HCT116 (cell line): ENCODE data around the gene TTC6. TPM values are rescaled to one million over a fixed set of nuclear protein-coding genes. Genes with fewer than 3 reads are reported as not detected.

Experiments
- ATAC-seq: fragments of 200-7000 bp; cut with Tn5 transposase; 2 replicates; pipeline ENCODE4 v1.9.1; 2020; ENCODE audit warnings: mild to moderate bottlenecking, moderate library complexity
- BruUV-seq: library from RNA; stranded (reverse); fragments of 400-500 nt; replicated peaks from 2 replicates; lab custom pipeline; 2021; lab: Mats Ljungman, UMichigan
- CTCF ChIA-PET: fragments of 300-600 bp; sonication (Branson Sonifier 250); formaldehyde crosslinking; loops from one replicate; lab custom pipeline; 2021; ENCODE audit warnings: antibody characterized with exemption; lab: Charles Lee
- POLR2A ChIA-PET: fragments of 300-600, 350-600 bp; sonication (Branson Sonifier 250); formaldehyde crosslinking; loops from one replicate; lab custom pipeline; 2021; ENCODE audit warnings: antibody characterized with exemption; lab: Charles Lee
- RAD21 ChIA-PET, 2 experiments: fragments of 300-600 bp; sonication (Branson Sonifier 250); formaldehyde crosslinking; loops; one replicate each; lab custom pipeline; 2023; ENCODE audit warnings: low total read pairs in 2 of 2; ENCODE audit not compliant: uncharacterized antibody in 2 of 2, unreplicated experiment in 2 of 2, low non-redundant PET in 1 of 2; lab: Charles Lee
- DNase-seq: peaks from one replicate; pipeline ENCODE4 v3.0.0-alpha.2; 2010; ENCODE audit warnings: low read depth, low spot score
- H2AFZ ChIP-seq: fragments of 200-600 bp; shearing (Covaris generic), sonication (generic); 2 replicates; pipeline ENCODE4 v1.6.1; 2017; ENCODE audit warnings: low read depth, mixed run types, mixed read lengths, antibody characterized with exemption, low read length; ENCODE audit not compliant: poor library complexity, severe bottlenecking
- H3K27ac ChIP-seq: 2 replicates; pipeline ENCODE4 v1.5.1; 2012; ENCODE audit warnings: low read depth, low read length
- H3K27me3 ChIP-seq: fragments of 200-600 bp; sonication (generic); 2 replicates; pipeline ENCODE4 v1.6.1; 2016; ENCODE audit warnings: mixed run types, low read length, mixed read lengths; ENCODE audit not compliant: insufficient read depth
- H3K36me3 ChIP-seq, 2 experiments: fragments of 200-500 bp in 1 of 2; fragments of 200-600 bp in 1 of 2; sonication (Bioruptor generic) in 1 of 2; sonication (generic) in 1 of 2; 2 replicates each; pipeline versions ENCODE4 v1.5.1 to v1.6.1; 2014 to 2016; ENCODE audit warnings: low read length in 2 of 2, inconsistent platforms in 1 of 2, mixed read lengths in 1 of 2, mixed run types in 1 of 2; ENCODE audit not compliant: insufficient read depth in 2 of 2, control insufficient read depth in 1 of 2
- H3K4me1 ChIP-seq, 2 experiments: fragments of 200-600 bp in 1 of 2; sonication (generic) in 1 of 2; 2 replicates each; pipeline versions ENCODE4 v1.5.1 to v1.6.1; 2012 to 2017; ENCODE audit warnings: low read length in 2 of 2, inconsistent platforms in 1 of 2, mild to moderate bottlenecking in 1 of 2, mixed read lengths in 1 of 2, mixed run types in 1 of 2, moderate library complexity in 1 of 2; ENCODE audit not compliant: insufficient read depth in 2 of 2, control insufficient read depth in 1 of 2
- H3K4me2 ChIP-seq: fragments of 200-600 bp; sonication (generic); 2 replicates; pipeline ENCODE4 v1.6.1; 2017; ENCODE audit warnings: mixed run types, low read length, mixed read lengths
- H3K4me3 ChIP-seq, 2 experiments: fragments of 200-600 bp in 1 of 2; sonication (generic) in 1 of 2; replicated peaks in 1 of 2; 2 replicates each; pipeline ENCODE4 v1.5.1; 2011 to 2016; ENCODE audit warnings: low read length in 2 of 2, control low read depth in 1 of 2, low read depth in 1 of 2, mild to moderate bottlenecking in 1 of 2, mixed read lengths in 1 of 2, mixed run types in 1 of 2
- H3K79me2 ChIP-seq: fragments of 200-600 bp; sonication (generic); 2 replicates; pipeline ENCODE4 v1.6.1; 2017; ENCODE audit warnings: mild to moderate bottlenecking, mixed run types, low read length, moderate library complexity, mixed read lengths; ENCODE audit not compliant: insufficient read depth
- H3K9ac ChIP-seq: fragments of 200-600 bp; sonication (generic); 2 replicates; pipeline ENCODE4 v1.6.1; 2016; ENCODE audit warnings: low read length, mixed read lengths
- H3K9me2 ChIP-seq: fragments of 200-600 bp; sonication (generic), shearing (Covaris generic); 2 replicates; pipeline ENCODE4 v1.6.1; 2017; ENCODE audit warnings: mixed run types, mild to moderate bottlenecking, moderate library complexity; ENCODE audit not compliant: insufficient read depth
- H3K9me3 ChIP-seq, 2 experiments: fragments of 200-500 bp in 1 of 2; fragments of 200-600 bp in 1 of 2; sonication (Bioruptor generic) in 1 of 2; sonication (generic) in 1 of 2; 2 replicates each; pipeline ENCODE4 v1.6.1; 2014 to 2017; ENCODE audit warnings: low read length in 2 of 2, mixed read lengths in 2 of 2, inconsistent platforms in 1 of 2, low read depth in 1 of 2, mild to moderate bottlenecking in 1 of 2, mixed run types in 1 of 2, moderate library complexity in 1 of 2; ENCODE audit not compliant: control insufficient read depth in 1 of 2, insufficient read depth in 1 of 2
- H4K20me1 ChIP-seq: fragments of 200-600 bp; sonication (generic), shearing (Covaris generic); 2 replicates; pipeline ENCODE4 v1.6.1; 2017; ENCODE audit warnings: mixed run types, mild to moderate bottlenecking, moderate library complexity; ENCODE audit not compliant: insufficient read depth
- CBX3 ChIP-seq: IDR thresholded peaks from 2 replicates; pipeline ENCODE4 v1.6.1; 2012; ENCODE audit warnings: low read depth
- CEBPB ChIP-seq: IDR thresholded peaks from 2 replicates; pipeline ENCODE4 v1.6.1; 2012; ENCODE audit warnings: low read depth
- EGR1 ChIP-seq: IDR thresholded peaks from 2 replicates; pipeline ENCODE4 v1.6.1; 2012; ENCODE audit warnings: low read depth
- ELF1 ChIP-seq: IDR thresholded peaks from 2 replicates; pipeline ENCODE4 v1.6.1; 2012; ENCODE audit warnings: low read depth, borderline replicate concordance
- EZH2 ChIP-seq: fragments of 200-600 bp; sonication (generic); IDR thresholded peaks from 2 replicates; pipeline ENCODE4 v1.6.1; 2017; ENCODE audit warnings: antibody characterized with exemption, mixed run types
- EZH2phosphoT487 ChIP-seq: fragments of 200-600 bp; IDR thresholded peaks from 2 replicates; pipeline ENCODE4 v1.6.1; 2018; ENCODE audit warnings: antibody characterized with exemption, borderline replicate concordance
- FOSL1 ChIP-seq: IDR thresholded peaks from 2 replicates; pipeline ENCODE4 v1.6.1; 2012; ENCODE audit warnings: low read depth
- JUND ChIP-seq: IDR thresholded peaks from 2 replicates; pipeline ENCODE4 v1.6.1; 2012
- POLR2A ChIP-seq: IDR thresholded peaks from 2 replicates; pipeline ENCODE4 v1.7.0; 2011; ENCODE audit warnings: borderline replicate concordance; ENCODE audit not compliant: insufficient read depth, insufficient read length; ENCODE audit errors: extremely low read depth
- RAD21 ChIP-seq: IDR thresholded peaks from 2 replicates; pipeline ENCODE4 v1.6.1; 2012; ENCODE audit warnings: low read depth, mild to moderate bottlenecking
- SIN3A ChIP-seq: IDR thresholded peaks from 2 replicates; pipeline ENCODE4 v1.6.1; 2012; ENCODE audit warnings: low read depth
- SP1 ChIP-seq: IDR thresholded peaks from 2 replicates; pipeline ENCODE4 v1.6.1; 2012; ENCODE audit warnings: low read depth
- TCF7L2 ChIP-seq: IDR thresholded peaks from 2 replicates; pipeline ENCODE4 v1.7.0; 2011; ENCODE audit warnings: borderline replicate concordance, inconsistent platforms; ENCODE audit not compliant: insufficient read depth, insufficient read length; ENCODE audit errors: extremely low read depth
- YY1 ChIP-seq: IDR thresholded peaks from 2 replicates; pipeline ENCODE4 v1.6.1; 2011; ENCODE audit warnings: low read length, low read depth, moderate library complexity, mild to moderate bottlenecking; ENCODE audit not compliant: insufficient replicate concordance; ENCODE audit errors: extremely low read depth
- ZNF274 ChIP-seq: fragments of 200-500 bp; sonication (Bioruptor generic); IDR thresholded peaks from 2 replicates; pipeline ENCODE4 v1.6.1; 2014; ENCODE audit warnings: mild to moderate bottlenecking, low read depth, low read length, inconsistent platforms
- intact Hi-C: fragments of 100-400 bp; cut with micrococcal nuclease; formaldehyde crosslinking; loops from 2 replicates; pipeline ENCODE4 v1.10.0; 2022
- total RNA-seq: library from RNA; stranded (reverse); gene quantifications from one replicate; pipeline ENCODE4 v1.2.1, GENCODE V29; 2021; ENCODE audit not compliant: unreplicated experiment
- TF ChIP-seq, protein P1 (sequence below): IDR thresholded peaks from 2 replicates; pipeline ENCODE4 v1.6.1; 2012
- TF ChIP-seq, protein P2 (sequence below): IDR thresholded peaks from 2 replicates; pipeline ENCODE4 v1.6.1; 2012
- TF ChIP-seq, protein P3 (sequence below): IDR thresholded peaks from 2 replicates; pipeline ENCODE4 v1.6.1; 2011; ENCODE audit warnings: mild to moderate bottlenecking, low read length, moderate library complexity; ENCODE audit not compliant: insufficient replicate concordance; ENCODE audit errors: extremely low read depth
- TF ChIP-seq, protein P4 (sequence below), 3 experiments: fragments of 200-600 bp in 1 of 3; sonication (generic) in 1 of 3; IDR thresholded peaks in 2 of 3; conservative IDR thresholded peaks in 1 of 3; 2 replicates each; pipeline ENCODE4 v1.5.1; 2012 to 2017; ENCODE audit warnings: low read depth in 2 of 3, low read length in 2 of 3, antibody characterized with exemption in 1 of 3, borderline replicate concordance in 1 of 3, control low read depth in 1 of 3, mild to moderate bottlenecking in 1 of 3, mixed read lengths in 1 of 3, mixed run types in 1 of 3, moderate library complexity in 1 of 3; ENCODE audit not compliant: insufficient read depth in 1 of 3
- TF ChIP-seq, protein P5 (sequence below): IDR thresholded peaks from 2 replicates; pipeline ENCODE4 v1.6.1; 2012; ENCODE audit warnings: low read depth

The TTC6 gene
- total RNA-seq, 1 experiment from 2014 or later, result 0.10 TPM

DNA sequence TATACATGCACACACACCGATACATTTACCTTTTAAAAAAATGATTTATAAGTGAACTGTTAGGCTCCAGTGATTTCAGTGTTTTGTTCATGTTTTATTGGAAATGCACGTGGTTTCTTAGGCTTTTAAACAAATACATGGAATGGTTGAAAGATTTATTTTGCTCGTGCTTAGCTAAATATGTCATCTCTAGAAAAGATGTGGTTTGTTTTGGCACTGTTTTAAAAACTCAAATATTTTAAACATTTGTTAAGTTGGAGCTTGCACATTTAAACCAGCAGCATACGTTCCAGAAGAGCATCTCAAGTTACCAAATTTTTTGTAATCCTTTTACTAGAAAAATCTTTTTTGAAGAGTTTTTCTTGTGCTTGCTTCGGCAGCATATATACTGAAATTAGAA, 44.9 kb upstream of the TTC6 start:
- ChIA-PET CTCF (no interaction called here), RAD21 (no interaction called here), POLR2A (no interaction called here)
- intact Hi-C loops, result no loop called here
- Histone ChIP-seq H3K4me3 (no peak overlapping the region), H3K4me1 (no peaks in the 10 kb centered on the region), H3K36me3 (no peaks in the 10 kb centered on the region), H3K9me3 (no peaks in the 10 kb centered on the region), H3K27me3 (no peaks in the 10 kb centered on the region), H3K9ac (no peak overlapping the region), H3K79me2 (no peaks in the 10 kb centered on the region), H3K27ac (no peak overlapping the region), H3K9me2 (no peaks in the 10 kb centered on the region), H2AFZ (no peak overlapping the region), H3K4me2 (no peak overlapping the region), H4K20me1 (no peaks in the 10 kb centered on the region)
- no peak for ATAC-seq
- BruUV-seq, result no TSS peak
- TF ChIP-seq SIN3A (no peak), SP1 (no peak), EGR1 (no peak), TCF7L2 (no peak), JUND (no peak), CEBPB (no peak), YY1 (no peak), ZNF274 (no peak), EZH2phosphoT487 (no peak), ELF1 (no peak), RAD21 (no peak), EZH2 (no peak), CBX3 (no peak), POLR2A (no peak), FOSL1 (no peak)
- TF ChIP-seq, protein P1, sequence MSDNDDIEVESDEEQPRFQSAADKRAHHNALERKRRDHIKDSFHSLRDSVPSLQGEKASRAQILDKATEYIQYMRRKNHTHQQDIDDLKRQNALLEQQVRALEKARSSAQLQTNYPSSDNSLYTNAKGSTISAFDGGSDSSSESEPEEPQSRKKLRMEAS, result no peak
- TF ChIP-seq, protein P2, sequence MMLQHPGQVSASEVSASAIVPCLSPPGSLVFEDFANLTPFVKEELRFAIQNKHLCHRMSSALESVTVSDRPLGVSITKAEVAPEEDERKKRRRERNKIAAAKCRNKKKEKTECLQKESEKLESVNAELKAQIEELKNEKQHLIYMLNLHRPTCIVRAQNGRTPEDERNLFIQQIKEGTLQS, result no peak
- TF ChIP-seq, protein P3, sequence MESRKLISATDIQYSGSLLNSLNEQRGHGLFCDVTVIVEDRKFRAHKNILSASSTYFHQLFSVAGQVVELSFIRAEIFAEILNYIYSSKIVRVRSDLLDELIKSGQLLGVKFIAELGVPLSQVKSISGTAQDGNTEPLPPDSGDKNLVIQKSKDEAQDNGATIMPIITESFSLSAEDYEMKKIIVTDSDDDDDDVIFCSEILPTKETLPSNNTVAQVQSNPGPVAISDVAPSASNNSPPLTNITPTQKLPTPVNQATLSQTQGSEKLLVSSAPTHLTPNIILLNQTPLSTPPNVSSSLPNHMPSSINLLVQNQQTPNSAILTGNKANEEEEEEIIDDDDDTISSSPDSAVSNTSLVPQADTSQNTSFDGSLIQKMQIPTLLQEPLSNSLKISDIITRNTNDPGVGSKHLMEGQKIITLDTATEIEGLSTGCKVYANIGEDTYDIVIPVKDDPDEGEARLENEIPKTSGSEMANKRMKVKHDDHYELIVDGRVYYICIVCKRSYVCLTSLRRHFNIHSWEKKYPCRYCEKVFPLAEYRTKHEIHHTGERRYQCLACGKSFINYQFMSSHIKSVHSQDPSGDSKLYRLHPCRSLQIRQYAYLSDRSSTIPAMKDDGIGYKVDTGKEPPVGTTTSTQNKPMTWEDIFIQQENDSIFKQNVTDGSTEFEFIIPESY, result no peak
- TF ChIP-seq, protein P4, sequence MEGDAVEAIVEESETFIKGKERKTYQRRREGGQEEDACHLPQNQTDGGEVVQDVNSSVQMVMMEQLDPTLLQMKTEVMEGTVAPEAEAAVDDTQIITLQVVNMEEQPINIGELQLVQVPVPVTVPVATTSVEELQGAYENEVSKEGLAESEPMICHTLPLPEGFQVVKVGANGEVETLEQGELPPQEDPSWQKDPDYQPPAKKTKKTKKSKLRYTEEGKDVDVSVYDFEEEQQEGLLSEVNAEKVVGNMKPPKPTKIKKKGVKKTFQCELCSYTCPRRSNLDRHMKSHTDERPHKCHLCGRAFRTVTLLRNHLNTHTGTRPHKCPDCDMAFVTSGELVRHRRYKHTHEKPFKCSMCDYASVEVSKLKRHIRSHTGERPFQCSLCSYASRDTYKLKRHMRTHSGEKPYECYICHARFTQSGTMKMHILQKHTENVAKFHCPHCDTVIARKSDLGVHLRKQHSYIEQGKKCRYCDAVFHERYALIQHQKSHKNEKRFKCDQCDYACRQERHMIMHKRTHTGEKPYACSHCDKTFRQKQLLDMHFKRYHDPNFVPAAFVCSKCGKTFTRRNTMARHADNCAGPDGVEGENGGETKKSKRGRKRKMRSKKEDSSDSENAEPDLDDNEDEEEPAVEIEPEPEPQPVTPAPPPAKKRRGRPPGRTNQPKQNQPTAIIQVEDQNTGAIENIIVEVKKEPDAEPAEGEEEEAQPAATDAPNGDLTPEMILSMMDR (IDR thresholded peaks at IDR 0.05 in 2 of 3, conservative IDR thresholded peaks at IDR 0.05 in 1 of 3; ENCODE audit: borderline replicate concordance in 1 of 3, insufficient read depth in 1 of 3, low read depth in 2 of 3, low read length in 2 of 3), result no peak
- TF ChIP-seq, protein P5, sequence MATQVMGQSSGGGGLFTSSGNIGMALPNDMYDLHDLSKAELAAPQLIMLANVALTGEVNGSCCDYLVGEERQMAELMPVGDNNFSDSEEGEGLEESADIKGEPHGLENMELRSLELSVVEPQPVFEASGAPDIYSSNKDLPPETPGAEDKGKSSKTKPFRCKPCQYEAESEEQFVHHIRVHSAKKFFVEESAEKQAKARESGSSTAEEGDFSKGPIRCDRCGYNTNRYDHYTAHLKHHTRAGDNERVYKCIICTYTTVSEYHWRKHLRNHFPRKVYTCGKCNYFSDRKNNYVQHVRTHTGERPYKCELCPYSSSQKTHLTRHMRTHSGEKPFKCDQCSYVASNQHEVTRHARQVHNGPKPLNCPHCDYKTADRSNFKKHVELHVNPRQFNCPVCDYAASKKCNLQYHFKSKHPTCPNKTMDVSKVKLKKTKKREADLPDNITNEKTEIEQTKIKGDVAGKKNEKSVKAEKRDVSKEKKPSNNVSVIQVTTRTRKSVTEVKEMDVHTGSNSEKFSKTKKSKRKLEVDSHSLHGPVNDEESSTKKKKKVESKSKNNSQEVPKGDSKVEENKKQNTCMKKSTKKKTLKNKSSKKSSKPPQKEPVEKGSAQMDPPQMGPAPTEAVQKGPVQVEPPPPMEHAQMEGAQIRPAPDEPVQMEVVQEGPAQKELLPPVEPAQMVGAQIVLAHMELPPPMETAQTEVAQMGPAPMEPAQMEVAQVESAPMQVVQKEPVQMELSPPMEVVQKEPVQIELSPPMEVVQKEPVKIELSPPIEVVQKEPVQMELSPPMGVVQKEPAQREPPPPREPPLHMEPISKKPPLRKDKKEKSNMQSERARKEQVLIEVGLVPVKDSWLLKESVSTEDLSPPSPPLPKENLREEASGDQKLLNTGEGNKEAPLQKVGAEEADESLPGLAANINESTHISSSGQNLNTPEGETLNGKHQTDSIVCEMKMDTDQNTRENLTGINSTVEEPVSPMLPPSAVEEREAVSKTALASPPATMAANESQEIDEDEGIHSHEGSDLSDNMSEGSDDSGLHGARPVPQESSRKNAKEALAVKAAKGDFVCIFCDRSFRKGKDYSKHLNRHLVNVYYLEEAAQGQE, result no peak
- no peak for DNase-seq
